Epithelial cell of esophagus (primary cell): ENCODE data around the gene INTS3.

Source experiments
- DNase-seq: peaks from one replicate; pipeline ENCODE4 v3.0.0; 2010; ENCODE audit warnings: low read depth
- H3K4me3 ChIP-seq: 2 replicates; pipeline ENCODE4 v1.5.1; 2011; ENCODE audit warnings: mild to moderate bottlenecking, low read length, control low read depth
- TF ChIP-seq, protein P1 (sequence below): IDR thresholded peaks from 2 replicates; pipeline ENCODE4 v1.5.1; 2011; ENCODE audit warnings: low read depth, mild to moderate bottlenecking, low read length, control low read depth, inconsistent platforms; ENCODE audit not compliant: insufficient read depth; ENCODE audit errors: missing control alignments

INTS3 gene

DNA sequence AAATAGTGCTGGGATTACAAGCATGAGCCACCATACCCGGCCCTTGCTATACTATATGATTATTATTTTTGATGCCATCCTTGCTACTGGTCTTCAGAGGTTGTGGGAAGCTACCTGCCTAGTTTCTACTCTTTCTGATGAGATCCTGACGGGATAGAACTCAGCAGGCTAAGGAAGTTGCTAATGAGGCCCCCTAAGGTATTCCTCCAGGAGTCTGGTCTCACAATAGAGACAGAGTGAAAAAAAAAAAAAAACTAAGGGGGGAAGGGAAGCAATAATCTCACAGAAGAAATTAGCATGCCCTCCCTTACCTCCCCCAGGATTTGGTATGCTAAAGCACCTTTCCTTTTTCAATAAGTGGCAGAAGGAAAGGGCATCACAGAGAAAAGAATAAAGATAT lies 17.6 kb downstream of the INTS3 start:
- H3K4me3 ChIP-seq, result no peak overlapping the region
- DNase-seq, result no peak
- TF ChIP-seq, protein P1, sequence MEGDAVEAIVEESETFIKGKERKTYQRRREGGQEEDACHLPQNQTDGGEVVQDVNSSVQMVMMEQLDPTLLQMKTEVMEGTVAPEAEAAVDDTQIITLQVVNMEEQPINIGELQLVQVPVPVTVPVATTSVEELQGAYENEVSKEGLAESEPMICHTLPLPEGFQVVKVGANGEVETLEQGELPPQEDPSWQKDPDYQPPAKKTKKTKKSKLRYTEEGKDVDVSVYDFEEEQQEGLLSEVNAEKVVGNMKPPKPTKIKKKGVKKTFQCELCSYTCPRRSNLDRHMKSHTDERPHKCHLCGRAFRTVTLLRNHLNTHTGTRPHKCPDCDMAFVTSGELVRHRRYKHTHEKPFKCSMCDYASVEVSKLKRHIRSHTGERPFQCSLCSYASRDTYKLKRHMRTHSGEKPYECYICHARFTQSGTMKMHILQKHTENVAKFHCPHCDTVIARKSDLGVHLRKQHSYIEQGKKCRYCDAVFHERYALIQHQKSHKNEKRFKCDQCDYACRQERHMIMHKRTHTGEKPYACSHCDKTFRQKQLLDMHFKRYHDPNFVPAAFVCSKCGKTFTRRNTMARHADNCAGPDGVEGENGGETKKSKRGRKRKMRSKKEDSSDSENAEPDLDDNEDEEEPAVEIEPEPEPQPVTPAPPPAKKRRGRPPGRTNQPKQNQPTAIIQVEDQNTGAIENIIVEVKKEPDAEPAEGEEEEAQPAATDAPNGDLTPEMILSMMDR, result no peak

DNA sequence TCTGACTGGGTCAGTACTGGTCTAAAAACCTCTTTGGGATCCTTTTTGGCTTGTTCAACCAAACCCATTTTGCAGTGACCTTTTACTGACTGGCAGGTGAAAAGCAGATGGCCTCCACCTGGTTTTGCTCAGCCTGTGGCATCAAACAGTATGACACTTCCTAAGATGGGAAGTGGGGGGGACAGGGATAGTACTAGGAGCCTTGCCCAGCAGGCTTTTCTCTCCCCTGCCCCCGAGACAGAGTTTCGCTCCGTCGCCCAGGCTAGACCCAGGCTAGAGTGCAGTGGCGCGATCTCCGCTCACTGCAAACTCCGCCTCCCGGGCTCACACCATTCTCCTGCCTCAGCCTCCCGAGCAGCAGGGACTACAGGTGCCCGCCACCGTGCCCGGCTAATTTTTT lies 18.3 kb downstream of the INTS3 start:
- TF ChIP-seq, protein P1, result no peak
- H3K4me3 ChIP-seq, result no peak overlapping the region
- DNase-seq, result no peak

DNA sequence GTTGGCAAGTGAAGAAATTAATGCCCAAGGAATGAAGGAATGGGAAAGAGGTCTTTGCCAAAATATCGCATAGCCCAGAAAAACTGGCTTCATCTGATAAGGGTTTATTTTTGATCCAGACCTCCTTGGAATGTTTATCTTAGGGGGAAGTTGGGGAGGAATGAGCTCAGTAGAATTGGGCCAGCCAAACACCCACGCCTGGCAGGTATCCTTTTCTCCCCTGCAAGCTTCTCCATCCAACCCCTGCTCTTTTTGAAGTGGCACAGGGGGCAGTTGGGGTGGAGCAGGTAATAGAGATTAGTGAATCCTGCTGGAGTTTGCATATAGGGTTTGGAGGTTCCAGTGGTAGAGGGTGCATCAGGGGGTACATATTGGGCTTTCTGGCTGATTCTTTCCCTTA lies 21.1 kb downstream of the INTS3 start:
- TF ChIP-seq, protein P1, result no peak
- DNase-seq, result no peak
- no peak overlapping the region for H3K4me3 ChIP-seq

DNA sequence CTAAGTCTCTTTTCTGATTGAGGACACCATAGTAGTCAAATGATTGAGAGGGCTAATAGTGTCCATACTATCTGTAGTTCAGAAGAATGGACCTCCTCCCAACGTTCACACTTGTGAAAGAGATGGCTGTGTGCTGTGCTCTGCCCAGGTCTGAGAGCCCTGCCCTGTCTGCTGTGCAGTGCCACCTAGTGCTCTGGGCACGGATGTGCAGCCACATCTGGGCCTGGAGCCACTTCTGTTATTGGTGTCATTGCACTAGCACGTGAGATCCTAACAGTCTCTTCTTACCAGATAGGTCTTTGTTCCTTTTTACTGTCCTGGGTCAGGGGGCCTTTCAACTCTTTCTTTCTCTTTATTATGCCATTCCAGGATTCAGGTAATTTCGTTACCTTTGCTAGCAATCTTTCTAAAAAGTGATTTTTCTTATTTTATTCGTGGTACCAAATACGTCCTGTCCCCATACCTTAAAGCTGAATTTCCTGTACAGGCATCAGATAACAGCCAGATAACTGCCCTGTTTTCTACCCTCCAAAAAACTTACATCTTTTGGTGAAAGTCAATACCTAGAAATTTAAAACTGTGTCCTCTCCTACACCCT lies 21.7 kb downstream of the INTS3 start:
- H3K4me3 ChIP-seq, result no peak overlapping the region
- DNase-seq, result peak; percentile 81

DNA sequence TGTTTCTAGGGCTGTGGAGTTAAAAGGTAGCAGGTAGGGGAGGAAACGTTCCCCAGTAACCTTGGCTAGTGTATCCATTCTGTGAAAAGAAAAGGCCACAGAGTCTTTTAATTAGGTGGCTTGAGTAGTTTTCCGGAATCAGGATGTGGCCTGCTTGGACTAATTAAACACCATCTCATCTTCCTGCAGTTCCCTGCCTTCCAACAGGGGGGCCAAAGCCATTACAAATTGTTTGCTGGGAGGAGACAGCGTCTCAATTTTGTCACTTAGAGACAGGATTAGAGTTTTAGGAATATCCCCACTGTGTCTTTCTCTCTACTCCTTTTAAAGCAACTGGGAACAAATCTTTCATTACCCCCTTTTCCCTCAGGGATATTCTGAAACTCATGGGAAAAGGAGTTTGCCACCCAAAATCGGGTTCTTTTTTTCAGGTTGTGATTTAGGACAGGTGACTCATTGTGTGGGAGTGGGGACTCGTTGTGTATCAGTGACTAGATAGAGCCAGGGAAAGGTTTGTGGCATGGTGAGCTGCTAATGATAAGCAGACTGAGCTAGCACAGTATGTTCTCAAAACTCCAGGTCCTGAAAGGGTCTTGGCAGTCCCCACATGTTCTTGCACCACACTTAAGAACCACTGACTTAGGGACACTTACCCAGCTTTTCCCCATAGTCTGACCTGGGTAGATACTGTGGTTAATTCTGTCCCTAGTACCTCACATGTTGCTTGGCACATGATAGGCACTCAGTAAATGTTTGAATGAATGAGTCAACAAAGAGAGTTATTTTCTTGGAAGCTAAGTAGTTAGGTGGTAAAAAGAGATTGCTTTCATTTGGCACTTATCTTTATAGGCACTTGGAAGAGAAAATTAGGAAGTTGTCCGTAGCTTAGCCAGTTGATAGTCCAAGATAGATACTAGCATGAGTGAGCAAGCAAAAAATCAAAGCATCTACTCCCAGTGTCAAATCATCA lies 22.5 kb downstream of the INTS3 start:
- DNase-seq, result no peak
- TF ChIP-seq, protein P1, result no peak
- H3K4me3 ChIP-seq, result no peak overlapping the region

More for the DNA sequence above, 21.7 kb downstream of the INTS3 start:
- TF ChIP-seq, protein P1, result peak; percentile 99

DNA sequence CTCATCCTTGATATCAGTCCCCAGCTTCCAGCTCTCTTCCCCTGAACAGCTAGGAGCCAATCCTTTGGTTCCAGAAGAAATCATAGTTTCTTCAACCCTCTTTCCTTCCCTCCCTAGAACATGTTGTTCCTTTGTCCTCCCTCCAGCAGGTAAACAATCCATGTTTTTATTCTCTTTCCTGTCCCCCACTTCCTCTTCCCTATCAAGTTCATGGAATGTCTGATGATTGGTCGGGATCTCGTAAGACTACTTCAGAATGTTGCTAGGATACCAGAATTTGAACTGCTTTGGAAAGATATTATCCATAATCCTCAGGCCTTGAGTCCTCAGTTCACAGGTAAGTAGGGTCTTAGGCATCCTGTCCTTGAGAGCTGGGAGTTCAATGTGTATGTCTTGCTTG lies 24.2 kb downstream of the INTS3 start:
- no peak for DNase-seq

More for the DNA sequence above, 24.2 kb downstream of the INTS3 start:
- H3K4me3 ChIP-seq, result no peak overlapping the region
- TF ChIP-seq, protein P1, result no peak
